ENCODE measurements around the gene LRMDA.
"Not testable (repeated sequence)": the region's sequence is repeated elsewhere in the genome, so short reads cannot be mapped to it uniquely, and the experiment has no call there.

The LRMDA gene

GRCh38 chr10:76049581-76050290 is 618.3 kb downstream of the LRMDA start:
- in situ Hi-C loops (cut with MboI; ENCODE audit: low sequenced_read_pairs): loop anchor here (25.0 kb wide), 1 partner anchor 662 kb away; no protein-coding TSS in a partner anchor

- in situ Hi-C loops (cut with MboI; ENCODE audit: low sequenced_read_pairs): no loop called here
These were observed 618.8 kb downstream of the LRMDA start for GRCh38 chr10:76050291-76050625.

GRCh38 chr10:76051007-76051936 is 619.8 kb downstream of the LRMDA start:
- in situ Hi-C loops (cut with MboI; ENCODE audit: low sequenced_read_pairs): no loop called here

GRCh38 chr10:76052682-76053503 is 621.5 kb downstream of the LRMDA start:
- in situ Hi-C loops (cut with MboI; ENCODE audit: low sequenced_read_pairs): no loop called here

GRCh38 chr10:76055466-76055865 is 624.0 kb downstream of the LRMDA start:
- in situ Hi-C loops (cut with MboI; ENCODE audit: low sequenced_read_pairs): no loop called here

GRCh38 chr10:76055963-76056362 is 624.5 kb downstream of the LRMDA start:
- in situ Hi-C loops (cut with MboI; ENCODE audit: low sequenced_read_pairs): no loop called here

GRCh38 chr10:76060993-76061392 is 629.6 kb downstream of the LRMDA start:
- in situ Hi-C loops (cut with MboI; ENCODE audit: low sequenced_read_pairs): not testable (repeated sequence)

- in situ Hi-C loops (cut with MboI; ENCODE audit: low sequenced_read_pairs): no loop called here
These were observed 635.0 kb downstream of the LRMDA start for GRCh38 chr10:76066457-76066856.

- in situ Hi-C loops (cut with MboI; ENCODE audit: low sequenced_read_pairs): no loop called here
These were observed 636.0 kb downstream of the LRMDA start for GRCh38 chr10:76067447-76067846.

GRCh38 chr10:76068856-76069255 is 637.4 kb downstream of the LRMDA start:
- in situ Hi-C loops (cut with MboI; ENCODE audit: low sequenced_read_pairs): no loop called here

GRCh38 chr10:76070916-76071315 is 639.5 kb downstream of the LRMDA start:
- in situ Hi-C loops (cut with MboI; ENCODE audit: low sequenced_read_pairs): no loop called here

- in situ Hi-C loops (cut with MboI; ENCODE audit: low sequenced_read_pairs): no loop called here
These were observed 640.4 kb downstream of the LRMDA start for GRCh38 chr10:76071653-76072365.

GRCh38 chr10:76072384-76072783 is 641.0 kb downstream of the LRMDA start:
- in situ Hi-C loops (cut with MboI; ENCODE audit: low sequenced_read_pairs): no loop called here

- in situ Hi-C loops (cut with MboI; ENCODE audit: low sequenced_read_pairs): no loop called here
These were observed 642.1 kb downstream of the LRMDA start for GRCh38 chr10:76073524-76073923.

GRCh38 chr10:76074659-76075058 is 643.2 kb downstream of the LRMDA start:
- in situ Hi-C loops (cut with MboI; ENCODE audit: low sequenced_read_pairs): no loop called here

GRCh38 chr10:76080451-76080850 is 649.0 kb downstream of the LRMDA start:
- in situ Hi-C loops (cut with MboI; ENCODE audit: low sequenced_read_pairs): no loop called here

- in situ Hi-C loops (cut with MboI; ENCODE audit: low sequenced_read_pairs): no loop called here
These were observed 649.6 kb downstream of the LRMDA start for GRCh38 chr10:76080991-76081390.

- in situ Hi-C loops (cut with MboI; ENCODE audit: low sequenced_read_pairs): no loop called here
These were observed 650.8 kb downstream of the LRMDA start for GRCh38 chr10:76082232-76082631.

GRCh38 chr10:76082956-76083355 is 651.5 kb downstream of the LRMDA start:
- in situ Hi-C loops (cut with MboI; ENCODE audit: low sequenced_read_pairs): no loop called here

GRCh38 chr10:76085002-76085816 is 653.8 kb downstream of the LRMDA start:
- in situ Hi-C loops (cut with MboI; ENCODE audit: low sequenced_read_pairs): no loop called here
